GM12891 (cell line): Measurements from ENCODE around the gene ZDHHC11B.

ENCODE experiments used
- DNase-seq: peaks from one replicate; pipeline ENCODE4 v3.0.0; 2011; ENCODE audit warnings: low spot score; ENCODE audit not compliant: insufficient read length
- FAIRE-seq: peaks from 2 replicates; lab custom pipeline; 2011; peaks lifted over from hg19 to GRCh38; lab: Jason Lieb, UNC
- PAX5 ChIP-seq: IDR thresholded peaks from 2 replicates; pipeline ENCODE4 v1.6.1; 2011; ENCODE audit warnings: low read length, moderate library complexity, mild to moderate bottlenecking; ENCODE audit not compliant: insufficient read depth, severe bottlenecking
- POLR2A ChIP-seq: IDR thresholded peaks from 2 replicates; pipeline ENCODE4 v1.6.1; 2011; ENCODE audit warnings: low read depth, low read length, control low read depth
- POLR2AphosphoS5 ChIP-seq: IDR thresholded peaks from 2 replicates; pipeline ENCODE4 v1.6.1; 2011; ENCODE audit warnings: low read depth, low read length, control low read depth
- POU2F2 ChIP-seq: IDR thresholded peaks from 2 replicates; pipeline ENCODE4 v1.6.1; 2011; ENCODE audit warnings: low read depth, mild to moderate bottlenecking, control low read depth, low read length, moderate library complexity
- SPI1 ChIP-seq: IDR thresholded peaks from 2 replicates; pipeline ENCODE4 v1.6.1; 2011; ENCODE audit warnings: low read depth, low read length, control low read depth
- TAF1 ChIP-seq: IDR thresholded peaks from 2 replicates; pipeline ENCODE4 v1.6.1; 2011; ENCODE audit warnings: low read depth, low read length, control low read depth

The ZDHHC11B gene

GRCh38 chr5:666816-667498 lies 117.6 kb downstream of the ZDHHC11B start:
- TF ChIP-seq POU2F2 (no peak), PAX5 (no peak), POLR2A (no peak), SPI1 (no peak), TAF1 (no peak), POLR2AphosphoS5 (no peak)
- DNase-seq (no peak), FAIRE-seq (no peak)

- no peak for TF ChIP-seq POU2F2
- no peak for TF ChIP-seq SPI1
- TF ChIP-seq PAX5, result no peak
- TF ChIP-seq TAF1, result no peak
- no peak for TF ChIP-seq POLR2A
- TF ChIP-seq POLR2AphosphoS5, result no peak
- FAIRE-seq, result no peak
- no peak for DNase-seq
These were observed 118.4 kb downstream of the ZDHHC11B start for GRCh38 chr5:665956-666711.

- TF ChIP-seq TAF1, result no peak
- no peak for TF ChIP-seq PAX5
- TF ChIP-seq POU2F2, result no peak
- no peak for TF ChIP-seq POLR2AphosphoS5
- TF ChIP-seq SPI1, result no peak
- DNase-seq (no peak), FAIRE-seq (no peak)
These were observed 119.0 kb downstream of the ZDHHC11B start for GRCh38 chr5:665541-665955.

- no peak for FAIRE-seq
- DNase-seq, result no peak
- TF ChIP-seq PAX5 (no peak), TAF1 (no peak), POLR2AphosphoS5 (no peak), POU2F2 (no peak), SPI1 (no peak), POLR2A (no peak)
These were observed 119.6 kb downstream of the ZDHHC11B start for GRCh38 chr5:664994-665360.

GRCh38 chr5:664343-664993 lies 120.1 kb downstream of the ZDHHC11B start:
- TF ChIP-seq POLR2AphosphoS5 (no peak), TAF1 (no peak), PAX5 (no peak), POU2F2 (no peak)
- DNase-seq, result no peak
- no peak for FAIRE-seq

- TF ChIP-seq SPI1, result no peak
- no peak for TF ChIP-seq POLR2A
- no peak for TF ChIP-seq POLR2AphosphoS5
- no peak for TF ChIP-seq PAX5
- TF ChIP-seq POU2F2, result no peak
- no peak for TF ChIP-seq TAF1
- DNase-seq (no peak), FAIRE-seq (no peak)
These were observed 120.8 kb downstream of the ZDHHC11B start for GRCh38 chr5:663436-664342.

- DNase-seq (no peak), FAIRE-seq (peak; percentile 73)
- no peak for TF ChIP-seq POLR2AphosphoS5
- TF ChIP-seq POU2F2, result no peak
- no peak for TF ChIP-seq POLR2A
- TF ChIP-seq TAF1, result no peak
- no peak for TF ChIP-seq PAX5
- TF ChIP-seq SPI1, result no peak
These were observed 121.6 kb downstream of the ZDHHC11B start for GRCh38 chr5:662751-663435.

- DNase-seq, result no peak
- no peak for FAIRE-seq
- no peak for TF ChIP-seq POU2F2
- TF ChIP-seq TAF1, result no peak
These were observed 122.4 kb downstream of the ZDHHC11B start for GRCh38 chr5:661891-662750.
